NCI-H2107 (cell line): ENCODE measurements around the gene POC1A.

Experiments
- DNase-seq: peaks from one replicate; lab custom pipeline; 2025; lab: John Stamatoyannopoulos, UW

The POC1A gene

DNA sequence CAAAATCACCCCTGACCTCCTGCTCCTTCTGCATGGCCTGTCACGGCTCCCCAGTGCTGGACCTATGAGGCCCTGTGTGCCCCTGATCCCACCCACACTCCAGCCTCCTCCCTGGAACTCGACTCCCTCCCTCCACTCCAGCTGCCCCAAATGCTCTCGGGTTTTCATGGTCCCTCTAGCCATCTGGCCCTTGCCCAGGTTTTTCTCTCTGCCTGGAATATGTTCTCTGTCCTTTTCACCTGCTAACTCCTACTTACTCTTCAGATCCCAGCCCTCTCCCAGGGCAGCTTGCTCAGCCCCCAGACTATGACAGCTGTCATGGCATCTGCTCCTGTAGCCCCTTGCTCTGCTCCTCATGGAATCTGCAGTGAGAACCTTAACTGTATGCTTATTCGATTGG lies 128.2 kb downstream of the POC1A start:
- DNase-seq: no peak

DNA sequence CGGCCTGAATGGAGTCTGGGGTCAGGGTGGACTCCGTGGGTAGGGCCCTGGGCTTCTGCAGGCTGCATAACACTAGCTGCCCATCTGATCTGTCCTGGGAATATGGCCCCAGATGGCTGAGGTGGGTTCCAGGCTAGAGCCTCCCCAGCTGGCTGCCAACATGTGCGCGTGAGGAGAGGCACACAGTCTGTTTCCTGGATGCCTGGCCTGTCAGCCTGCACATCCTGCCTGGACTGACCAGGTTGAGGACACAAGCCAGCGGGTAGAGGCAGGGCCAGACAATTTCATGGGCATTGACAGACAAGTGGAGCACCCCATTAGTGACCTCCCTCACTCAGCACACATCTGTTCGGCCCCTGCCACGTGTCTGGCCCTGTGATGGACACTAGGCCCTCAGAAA lies 128.8 kb downstream of the POC1A start:
- no peak for DNase-seq
